K562 (cell line): ENCODE results near the gene SLC44A5. TPM values are rescaled to one million over a fixed set of nuclear protein-coding genes. Genes with fewer than 3 reads are reported as not detected.
A peak's percentile ranks its signal among the peaks of the same experiment; 100 is the strongest.

Experiments used
- ATAC-seq: fragments of 200-7000 bp; cut with Tn5 transposase; 3 replicates; pipeline ENCODE4 v1.9.1; 2020; ENCODE audit warnings: moderate library complexity
- Bru-seq: library from RNA; stranded (reverse); fragments of 400-500 nt; gene quantifications from one replicate; lab custom pipeline; 2021; lab: Mats Ljungman, UMichigan
- BruChase-seq, 2 experiments: library from RNA; stranded (reverse); fragments of 400-500 nt; gene quantifications; one replicate each; lab custom pipeline; 2021; lab: Mats Ljungman, UMichigan
- BruUV-seq: library from RNA; stranded (reverse); fragments of 400-500 nt; replicated peaks from 2 replicates; lab custom pipeline; 2021; lab: Mats Ljungman, UMichigan
- CTCF ChIA-PET: fragments of 300-600 bp; formaldehyde crosslinking; extraction: SDS; loops from one replicate; lab custom pipeline; 2021; ENCODE audit warnings: low intra/inter-chr PET ratio; lab: Yijun Ruan, JAX
- POLR2A ChIA-PET: fragments of 300-600, 350-650 bp; sonication (Branson Sonifier 250); formaldehyde crosslinking; extraction: SDS; loops from one replicate; lab custom pipeline; 2021; ENCODE audit warnings: antibody characterized with exemption, inconsistent platforms; lab: Yijun Ruan, JAX
- DNase-seq, 4 experiments: peaks; one replicate each; pipeline versions ENCODE4 v3.0.0 to v3.0.0-alpha.2; 2011 to 2018; ENCODE audit warnings: low spot score in 3 of 4, mixed read lengths in 3 of 4; ENCODE audit errors: extremely low read depth in 1 of 4
- FAIRE-seq: peaks from 2 replicates; lab custom pipeline; 2011; peaks lifted over from hg19 to GRCh38; lab: Jason Lieb, UNC
- H2AFZ ChIP-seq: 2 replicates; pipeline ENCODE4 v1.6.0; 2011; ENCODE audit warnings: low read depth, low read length, control low read depth, inconsistent platforms
- H3K27ac ChIP-seq: fragments of 200-600 bp; 3 replicates; pipeline ENCODE4 v1.8.0; 2011; ENCODE audit warnings: low read depth, mild to moderate bottlenecking, control low read depth, inconsistent platforms, low read length, moderate library complexity, mixed read lengths; ENCODE audit errors: extremely low read depth
- H3K27me3 ChIP-seq, 2 experiments: fragments of 300-600 bp in 1 of 2; 2 replicates in 1 of 2; 3 replicates in 1 of 2; pipeline versions ENCODE4 v1.6.0 to v1.8.0; 2011; ENCODE audit warnings: inconsistent platforms in 2 of 2, low read length in 2 of 2, mild to moderate bottlenecking in 1 of 2, mixed read lengths in 1 of 2, moderate library complexity in 1 of 2; ENCODE audit not compliant: control insufficient read depth in 2 of 2, insufficient read depth in 2 of 2
- H3K36me3 ChIP-seq: fragments of 300-600 bp; 3 replicates; pipeline ENCODE4 v1.8.0; 2011; ENCODE audit warnings: mild to moderate bottlenecking, low read length, inconsistent platforms; ENCODE audit not compliant: control insufficient read depth, insufficient read depth
- H3K4me1 ChIP-seq, 2 experiments: fragments of 200-600 bp in 1 of 2; replicated peaks in 1 of 2; 2 replicates in 1 of 2; 3 replicates in 1 of 2; pipeline versions ENCODE4 v1.5.1 to v1.8.0; 2011; ENCODE audit warnings: inconsistent platforms in 2 of 2, low read length in 2 of 2, mild to moderate bottlenecking in 1 of 2, mixed read lengths in 1 of 2, moderate library complexity in 1 of 2; ENCODE audit not compliant: control insufficient read depth in 2 of 2, insufficient read depth in 2 of 2
- H3K4me2 ChIP-seq: 2 replicates; pipeline ENCODE4 v1.6.1; 2011; ENCODE audit warnings: low read length, control low read depth, inconsistent platforms, mixed read lengths; ENCODE audit not compliant: insufficient read depth
- H3K4me3 ChIP-seq: fragments of 200-600 bp; sonication (generic), shearing (Covaris generic); 2 replicates; pipeline ENCODE4 v1.5.1; 2016; ENCODE audit warnings: control low read depth, inconsistent platforms
- H3K79me2 ChIP-seq: fragments of 200-600 bp; 3 replicates; pipeline ENCODE4 v1.8.0; 2011; ENCODE audit warnings: low read length, inconsistent platforms; ENCODE audit not compliant: control insufficient read depth, insufficient read depth
- H3K9ac ChIP-seq, 2 experiments: 2 replicates each; pipeline versions ENCODE4 v1.6.0 to v1.6.1; 2011; ENCODE audit warnings: low read depth in 2 of 2, low read length in 2 of 2, control low read depth in 1 of 2, inconsistent platforms in 1 of 2, mild to moderate bottlenecking in 1 of 2, mixed read lengths in 1 of 2; ENCODE audit not compliant: insufficient read depth in 1 of 2
- H3K9me1 ChIP-seq: one replicate; pipeline ENCODE4 v1.6.0; 2011; ENCODE audit warnings: inconsistent platforms, mild to moderate bottlenecking, low read length, moderate library complexity; ENCODE audit not compliant: control insufficient read depth, insufficient read depth
- H3K9me3 ChIP-seq: replicated peaks from 2 replicates; pipeline ENCODE4 v1.5.1; 2011; ENCODE audit warnings: low read depth, low read length, inconsistent platforms; ENCODE audit not compliant: control insufficient read depth, insufficient read depth
- H4K20me1 ChIP-seq: replicated peaks from 2 replicates; pipeline ENCODE4 v1.6.1; 2011; ENCODE audit warnings: low read length, inconsistent platforms, mixed read lengths; ENCODE audit not compliant: control insufficient read depth, insufficient read depth
- HIVEP1 ChIP-seq: fragments of 250-450 bp; sonication (Bioruptor Pico); IDR thresholded peaks from 2 replicates; pipeline ENCODE4 v1.4.0; 2020; ENCODE audit warnings: mild to moderate bottlenecking
- MAFG ChIP-seq: fragments of 450-650 bp; conservative IDR thresholded peaks from 2 replicates; pipeline ENCODE4 v1.6.1; 2016; ENCODE audit warnings: missing genetic modification characterization, missing compliant biosample characterization
- RBM34 ChIP-seq: fragments of 200-400 bp; formaldehyde crosslinking; IDR thresholded peaks from 2 replicates; pipeline ENCODE4 v1.6.1; 2018; ENCODE audit warnings: low read length, borderline replicate concordance; ENCODE audit not compliant: insufficient read depth
- SNRNP70 ChIP-seq: fragments of 200-400 bp; formaldehyde crosslinking; optimal IDR thresholded peaks from 2 replicates; pipeline ENCODE3; 2017; ENCODE audit warnings: low read depth, low read length
- TCFL5 ChIP-seq: fragments of 250-450 bp; sonication (Bioruptor Pico); conservative IDR thresholded peaks from 2 replicates; pipeline ENCODE4 v1.6.1; 2021; ENCODE audit warnings: mild to moderate bottlenecking, moderate library complexity, matching md5 sums
- ZNF589 ChIP-seq: fragments of 200-800 bp; sonication (Bioruptor generic); IDR thresholded peaks from 2 replicates; pipeline ENCODE4 v1.6.1; 2016; ENCODE audit warnings: low read depth, missing genetic modification characterization, missing compliant biosample characterization
- ZNF75A ChIP-seq: fragments of 450-650 bp; formaldehyde crosslinking; IDR thresholded peaks from 2 replicates; pipeline ENCODE4 v1.4.0; 2020; ENCODE audit warnings: mild to moderate bottlenecking
- WGBS: fragments of 100-300 bp; shearing (Covaris generic); methylation state at CpG from one replicate; pipeline ENCODE4 v1.1.6; 2016; ENCODE audit warnings: low coverage, mixed read lengths; ENCODE audit not compliant: insufficient coverage; ENCODE audit errors: missing lambda C conversion rate; 5-methylcytosine and 5-hydroxymethylcytosine counted together
- in situ Hi-C: fragments of 300-500 bp; cut with MboI; formaldehyde crosslinking; loops from 4 replicates; pipeline ENCODE4 v1.15.0; 2018; ENCODE audit warnings: inconsistent platforms, mixed read lengths
- intact Hi-C: fragments of 100-400 bp; cut with micrococcal nuclease; formaldehyde crosslinking; loops from 2 replicates; pipeline ENCODE4 v1.14.2; 2022
- long read RNA-seq, 3 experiments: library from polyadenylated mRNA in 2 of 3; library from RNA in 1 of 3; unstranded in 2 of 3; stranded (forward) in 1 of 3; transcript quantifications; one replicate each; pipeline ENCODE4 v2.0.0, GENCODE V29; 2019 to 2022
- polyA minus RNA-seq, 3 experiments: library from RNA; depleted of rRNA, polyadenylated mRNA; stranded (reverse); fragments of >200 nt; gene quantifications; 2 replicates each; pipeline ENCODE4 v1.2.3, GENCODE V29; 2011
- polyA plus RNA-seq, 8 experiments: library from polyadenylated mRNA; depleted of rRNA in 4 of 8; stranded (reverse) in 5 of 8; unstranded in 3 of 8; fragments of >200 nt; fragmentation: Nextera tagmentation in 2 of 8; fragmentation: Illumina TruSeq in 1 of 8; extraction: Ambion mirVana in 2 of 8; extraction: Trizol in 1 of 8; gene quantifications; 2 replicates each; pipeline versions ENCODE4 v1.2.1 to v1.2.3, GENCODE V29; 2011 to 2014; ENCODE audit warnings: inconsistent platforms in 1 of 8, missing spikeins in 1 of 8
- total RNA-seq, 7 experiments: library from RNA; depleted of rRNA in 6 of 7; stranded (reverse); fragments of >200 nt in 6 of 7; fragmentation: Illumina TruSeq in 2 of 7; extraction: Trizol in 2 of 7; gene quantifications; 2 replicates each; pipeline versions ENCODE4 v1.2.1 to v1.2.3, GENCODE V29; 2011 to 2021; ENCODE audit warnings: low replicate concordance in 1 of 7

SLC44A5 gene
- 8.0 and 18.5 TPM in 2 replicates for total RNA-seq (2011; cell fraction: chromatin; rRNA removed; ENCODE audit: low replicate concordance)
- 3.5 and 4.7 TPM in 2 replicates for total RNA-seq (2011; cell fraction: nucleolus; rRNA removed)
- total RNA-seq (2011; cell fraction: nucleoplasm; rRNA removed), result 8.0 and 13.5 TPM in 2 replicates
- total RNA-seq (2014; rRNA removed) (1.2 and 2.1 TPM in 2 replicates), total RNA-seq (2014; rRNA removed; fragmentation: Illumina TruSeq; extraction: Trizol) (4.3 and 4.5 TPM in 2 replicates), total RNA-seq (2015; rRNA removed; fragmentation: Illumina TruSeq; extraction: Trizol) (3.1 and 3.4 TPM in 2 replicates), total RNA-seq (2021) (1.9 and 2.1 TPM in 2 replicates), polyA plus RNA-seq (2011; rRNA removed) (4.1 and 10.1 TPM in 2 replicates), polyA plus RNA-seq (2014; fragmentation: Illumina TruSeq; extraction: Trizol) (3.2 and 3.6 TPM in 2 replicates), polyA plus RNA-seq (2014; fragmentation: Nextera tagmentation; extraction: Ambion mirVana) (1 to 10 TPM; 1.2 to 1.8 TPM), polyA plus RNA-seq (2014; rRNA removed) (3.2 and 4.1 TPM in 2 replicates), polyA minus RNA-seq (2011; rRNA and poly(A)+ RNA removed) (3.1 and 7.0 TPM in 2 replicates), Bru-seq, nascent RNA (percentile 46 among the genes with signal in this experiment), BruChase-seq, experiment 1, labeled RNA remaining after a 2-hour chase (percentile 51 among the genes with signal in this experiment), BruChase-seq, experiment 2, labeled RNA remaining after a 6-hour chase (percentile 51 among the genes with signal in this experiment)
- 1.00 and 1.2 TPM in 2 replicates for polyA plus RNA-seq (2011; cell fraction: cytosol; rRNA removed)
- polyA plus RNA-seq (2011; cell fraction: nucleus; rRNA removed), result 4.9 and 12.0 TPM in 2 replicates
- polyA plus RNA-seq (2012), result 2.0 and 5.6 TPM in 2 replicates
- 0.36 and 2.0 TPM in 2 replicates for polyA minus RNA-seq (2011; cell fraction: cytosol; rRNA and poly(A)+ RNA removed)
- polyA minus RNA-seq (2011; cell fraction: nucleus; rRNA and poly(A)+ RNA removed), result 4.0 and 7.0 TPM in 2 replicates
- long read RNA-seq, experiment 1, partial matches to known transcripts, result 3 of 8 reads
- long read RNA-seq, experiment 1, other reads (novel, unspliced or antisense), result 5 of 8 reads
- long read RNA-seq, experiment 2, result 0 reads
- long read RNA-seq, experiment 3, result 0 reads

- 0 out of 2 replicates have a peak, but pooled peaks cover 3% of the 10 kb centered on the region for H4K20me1 ChIP-seq
- no peak for DNase-seq
- H3K4me3 ChIP-seq, result no peak within 1 kb of the TSS
- H3K9ac ChIP-seq, result no peak within 1 kb of the TSS
- no peak for FAIRE-seq
- in situ Hi-C loops (no loop called here), intact Hi-C loops (no loop called here)
- H3K4me2 ChIP-seq, result no peak within 1 kb of the TSS
- no peak within 1 kb of the TSS for H2AFZ ChIP-seq
- no peak within 1 kb of the TSS for H3K27ac ChIP-seq
- H3K27me3 ChIP-seq, result peaks cover 4 to 22% of the 10 kb centered on the region in 2 experiments; a peak in 3 of 5 replicates
- no peak for TF ChIP-seq RBM34
- TF ChIP-seq ZNF75A, result no peak
- no peak for TF ChIP-seq TCFL5 (CRISPR knock-in tag)
- no peak for TF ChIP-seq HIVEP1 (CRISPR knock-in tag)
- TF ChIP-seq MAFG (tag), result no peak
- TF ChIP-seq ZNF589, result no peak
- TF ChIP-seq SNRNP70, result no peak
- no peaks in the 10 kb centered on the region for H3K9me1 ChIP-seq
- CTCF ChIA-PET, result no interaction called here
- no TSS peak for BruUV-seq
- no peaks in the 10 kb centered on the region for H3K36me3 ChIP-seq
- no peaks in the 10 kb centered on the region for H3K79me2 ChIP-seq
- 0% methylated on average over 1 of the region's 1 CpG for WGBS
- ATAC-seq, result no peak
- H3K4me1 ChIP-seq, result peaks cover 8 to 17% of the 10 kb centered on the region in 2 experiments; a peak in 4 of 5 replicates
- POLR2A ChIA-PET, result no interaction called here
- no peaks in the 10 kb centered on the region for H3K9me3 ChIP-seq
Measured at GRCh38 chr1:75611014-75611413, at the start of gene SLC44A5. Gene SLC44A5 (minus strand): TSS chr1:75611114. CDS start chr1:75541447, 69,667 bp downstream.
